NCI-H146 treated with DMSO at 0.1 percent for 48 hours (cell line): Measurements from ENCODE around the gene DTX3.

Source experiments
- DNase-seq: peaks from one replicate; lab custom pipeline; 2025; ENCODE audit not compliant: unreplicated experiment; lab: John Stamatoyannopoulos, UW

The DTX3 gene

GRCh38 chr12:57619434-57620244 lies 15.0 kb downstream of the DTX3 start:
- no peak for DNase-seq

GRCh38 chr12:57620245-57620935 lies 15.8 kb downstream of the DTX3 start:
- no peak for DNase-seq

- DNase-seq, result no peak
Measured at GRCh38 chr12:57620936-57621496, 16.4 kb downstream of the DTX3 start.

- DNase-seq, result peak; percentile 8
Measured at GRCh38 chr12:57621497-57622292, 17.1 kb downstream of the DTX3 start.

- DNase-seq, result no peak
Measured at GRCh38 chr12:57622293-57623245, 17.9 kb downstream of the DTX3 start.

- no peak for DNase-seq
Measured at GRCh38 chr12:57623385-57623784, 18.8 kb downstream of the DTX3 start.

- DNase-seq, result no peak
Measured at GRCh38 chr12:57623811-57624390, 19.3 kb downstream of the DTX3 start.

- DNase-seq, result no peak
Measured at GRCh38 chr12:57624441-57625220, 20.0 kb downstream of the DTX3 start.

GRCh38 chr12:57625261-57626032 lies 20.8 kb downstream of the DTX3 start:
- DNase-seq, result no peak

GRCh38 chr12:57626111-57626920 lies 21.7 kb downstream of the DTX3 start:
- no peak for DNase-seq

GRCh38 chr12:57626921-57627445 lies 22.4 kb downstream of the DTX3 start:
- DNase-seq, result no peak

GRCh38 chr12:57627501-57628279 lies 23.1 kb downstream of the DTX3 start:
- no peak for DNase-seq

- DNase-seq, result no peak
Measured at GRCh38 chr12:57628280-57629191, 23.9 kb downstream of the DTX3 start.

- DNase-seq, result no peak
Measured at GRCh38 chr12:57629897-57630471, 25.4 kb downstream of the DTX3 start.

- no peak for DNase-seq
Measured at GRCh38 chr12:57630891-57631433, 26.3 kb downstream of the DTX3 start.
